ENCODE results near the gene HCRTR2. TPM values are rescaled to one million over a fixed set of nuclear protein-coding genes. Genes with fewer than 3 reads are reported as not detected.

Gene HCRTR2
- total and polyA plus RNA-seq, 2 of the 8 experiments (the other 6 are each of a cell fraction or from before 2014, with no cell fraction given), result 0.19 to 0.23 TPM

GRCh38 chr6:55210952-55211351 is 36.6 kb downstream of the HCRTR2 start:
- H2BK15ac ChIP-seq (ENCODE audit: low read length), result no peak overlapping the region
- H3K23ac ChIP-seq (ENCODE audit: insufficient read length), result no peak overlapping the region
- H2BK20ac ChIP-seq (ENCODE audit: low read length), result no peak overlapping the region
- H4K20me1 ChIP-seq (replicated peaks in 1 of 2; ENCODE audit: control insufficient read depth in 1 of 2, insufficient read depth in 2 of 2, low read length in 2 of 2), result no peaks in the 10 kb centered on the region
- H3K27me3 ChIP-seq (replicated peaks in 1 of 4; ENCODE audit: control insufficient read depth in 3 of 4, extremely low read depth in 1 of 4, insufficient read depth in 3 of 4, low read length in 3 of 4), result no peaks in the 10 kb centered on the region
- no peak overlapping the region for H4K5ac ChIP-seq (ENCODE audit: insufficient read length, low read depth, low read length)
- no peak overlapping the region for H3K18ac ChIP-seq (ENCODE audit: extremely low read depth, low read length)
- H4K91ac ChIP-seq (replicated peaks; ENCODE audit: insufficient read length, low read length), result no peak overlapping the region
- no peak overlapping the region for H3K56ac ChIP-seq (replicated peaks; ENCODE audit: insufficient read length, low read depth, low read length)
- ChIA-PET CTCF (ENCODE audit: partially characterized antibody) (no interaction called here), POLR2A (ENCODE audit: partially characterized antibody) (no interaction called here)
- H3K79me2 ChIP-seq (ENCODE audit: control insufficient read depth in 1 of 2, insufficient read depth in 2 of 2, low read length in 2 of 2), result no peaks in the 10 kb centered on the region
- H3K36me3 ChIP-seq (ENCODE audit: control insufficient read depth in 2 of 4, insufficient read depth in 4 of 4, low read length in 3 of 4), result no peaks in the 10 kb centered on the region
- H2BK5ac ChIP-seq (ENCODE audit: low read depth, low read length), result no peak overlapping the region
- no peak overlapping the region for H3K4me2 ChIP-seq (ENCODE audit: insufficient read depth in 1 of 2, low read depth in 2 of 2, low read length in 2 of 2)
- no peak overlapping the region for H3K27ac ChIP-seq (ENCODE audit: low read depth, low read length)
- no peak overlapping the region for H3K4ac ChIP-seq (replicated peaks; ENCODE audit: insufficient read length, low read depth, low read length)
- FAIRE-seq (no peak), DNase-seq (ENCODE audit: low read depth in 1 of 2, low spot score in 2 of 2) (no peak)
- 0 out of 4 replicates have a peak, but pooled peaks cover 0 to 3% of the 10 kb centered on the region in 2 experiments for H3K9me3 ChIP-seq (ENCODE audit: insufficient read depth in 2 of 2, low read depth in 1 of 2, low read length in 1 of 2)
- no peak overlapping the region for H3K4me3 ChIP-seq (ENCODE audit: extremely low read depth in 1 of 4, insufficient read depth in 2 of 4, low read depth in 3 of 4, low read length in 4 of 4)
- H2AK5ac ChIP-seq (ENCODE audit: low read depth, low read length), result no peak overlapping the region
- no peaks in the 10 kb centered on the region for H3K79me1 ChIP-seq (ENCODE audit: low read depth, low read length)
- no peak overlapping the region for H2BK12ac ChIP-seq (ENCODE audit: low read depth, low read length)
- no peak overlapping the region for H4K8ac ChIP-seq (ENCODE audit: extremely low read depth, insufficient read depth, low read length)
- no peak overlapping the region for H2BK120ac ChIP-seq (replicated peaks; ENCODE audit: low read depth, low read length)
- H3K23me2 ChIP-seq (ENCODE audit: low read depth, low read length), result no peaks in the 10 kb centered on the region
- H3K4me1 ChIP-seq (replicated peaks in 1 of 4; ENCODE audit: control insufficient read depth in 3 of 4, insufficient read depth in 4 of 4, low read length in 3 of 4), result no peaks in the 10 kb centered on the region
- no peak overlapping the region for H3K14ac ChIP-seq (ENCODE audit: insufficient read length)
- H2AFZ ChIP-seq (ENCODE audit: low read length), result no peak overlapping the region
- no peak overlapping the region for H3K9ac ChIP-seq (replicated peaks in 1 of 4; ENCODE audit: extremely low read depth in 1 of 4, low read depth in 3 of 4, low read length in 3 of 4)
- TF ChIP-seq SP4 (IDR thresholded peaks at IDR 0.05; ENCODE audit: low read length), result no peak
- TF ChIP-seq ZNF274 (IDR thresholded peaks at IDR 0.05; ENCODE audit: borderline replicate concordance, extremely low read depth, low read length), result no peak
- no peak for TF ChIP-seq CBX8 (IDR thresholded peaks at IDR 0.05; ENCODE audit: borderline replicate concordance, low read depth, low read length)
- no peak for TF ChIP-seq JUN (IDR thresholded peaks at IDR 0.05; ENCODE audit: low read depth, low read length)
- no peak for TF ChIP-seq RAD21 (IDR thresholded peaks at IDR 0.05 in 1 of 2, conservative IDR thresholded peaks at IDR 0.05 in 1 of 2; ENCODE audit: low read depth in 2 of 2, low read length in 2 of 2)
- no peak for TF ChIP-seq NANOG (IDR thresholded peaks at IDR 0.05; ENCODE audit: insufficient read depth, low read depth, low read length, poor library complexity, severe bottlenecking)
- TF ChIP-seq HDAC6 (IDR thresholded peaks at IDR 0.05; ENCODE audit: low read depth, low read length), result no peak
- no peak for TF ChIP-seq CREB1 (IDR thresholded peaks at IDR 0.05)
- TF ChIP-seq ATF2 (IDR thresholded peaks at IDR 0.05; ENCODE audit: low read length), result no peak
- TF ChIP-seq YY1 (IDR thresholded peaks at IDR 0.05; ENCODE audit: low read depth, low read length), result no peak
- TF ChIP-seq SIRT6 (IDR thresholded peaks at IDR 0.05; ENCODE audit: low read length), result no peak
- no peak for TF ChIP-seq TCF12 (IDR thresholded peaks at IDR 0.05; ENCODE audit: low read depth, low read length)
- TF ChIP-seq NRF1 (IDR thresholded peaks at IDR 0.05; ENCODE audit: low read depth, low read length), result no peak
- no peak for TF ChIP-seq POLR2AphosphoS5 (IDR thresholded peaks at IDR 0.05; ENCODE audit: low read depth, low read length)
- TF ChIP-seq CBX5 (IDR thresholded peaks at IDR 0.05; ENCODE audit: low read depth, low read length), result no peak
- TF ChIP-seq POU5F1 (IDR thresholded peaks at IDR 0.05; ENCODE audit: low read depth, low read length), result no peak

All from H1 (cell line).